Measurements from ENCODE around the gene YES1. TPM values are rescaled to one million over a fixed set of nuclear protein-coding genes. Genes with fewer than 3 reads are reported as not detected.

Gene YES1
- total and polyA plus RNA-seq, 2 of the 8 experiments (the other 6 are each of a cell fraction or from before 2014, with no cell fraction given), result 14.8 to 94.3 TPM

GRCh38 chr18:682833-683232 is 129.2 kb downstream of the YES1 start:
- no peak overlapping the region for H2BK15ac ChIP-seq (ENCODE audit: low read length)
- peaks cover 7 to 19% (median 11%) of the 10 kb centered on the region in 4 experiments for H3K4me1 ChIP-seq (replicated peaks in 1 of 4; ENCODE audit: control insufficient read depth in 3 of 4, insufficient read depth in 4 of 4, low read length in 3 of 4)
- H3K23ac ChIP-seq (ENCODE audit: insufficient read length), result no peak overlapping the region
- CTCF ChIA-PET (ENCODE audit: partially characterized antibody), result interaction anchor here (0.6 to 2.6 kb wide), 7 partner anchors 10 to 424 kb away, joined by 3 to 6 read pairs (median 4); no protein-coding TSS in a partner anchor
- H3K27ac ChIP-seq (ENCODE audit: low read depth, low read length), result no peak overlapping the region
- no peak overlapping the region for H4K8ac ChIP-seq (ENCODE audit: extremely low read depth, insufficient read depth, low read length)
- no peak overlapping the region for H2BK20ac ChIP-seq (ENCODE audit: low read length)
- no peak overlapping the region for H3K14ac ChIP-seq (ENCODE audit: insufficient read length)
- no peaks in the 10 kb centered on the region for H3K79me2 ChIP-seq (ENCODE audit: control insufficient read depth in 1 of 2, insufficient read depth in 2 of 2, low read length in 2 of 2)
- FAIRE-seq (no peak), DNase-seq (ENCODE audit: low read depth in 1 of 2, low spot score in 2 of 2) (no peak)
- no peak overlapping the region for H3K9ac ChIP-seq (replicated peaks in 1 of 4; ENCODE audit: extremely low read depth in 1 of 4, low read depth in 3 of 4, low read length in 3 of 4)
- no peak overlapping the region for H2AFZ ChIP-seq (ENCODE audit: low read length)
- H4K20me1 ChIP-seq (replicated peaks in 1 of 2; ENCODE audit: control insufficient read depth in 1 of 2, insufficient read depth in 2 of 2, low read length in 2 of 2), result peaks cover 6 to 10% of the 10 kb centered on the region in 2 experiments
- no peak overlapping the region for H2BK5ac ChIP-seq (ENCODE audit: low read depth, low read length)
- TF ChIP-seq KDM4A (IDR thresholded peaks at IDR 0.05; ENCODE audit: low read depth, low read length, severe bottlenecking) (no peak), SIX5 (IDR thresholded peaks at IDR 0.05; ENCODE audit: low read depth, low read length) (no peak), ATF3 (IDR thresholded peaks at IDR 0.05; ENCODE audit: insufficient read depth, low read depth, low read length) (no peak)
- POLR2A ChIA-PET (ENCODE audit: partially characterized antibody), result interaction anchor here (0.6 to 1.5 kb wide), 5 partner anchors 9 to 303 kb away, joined by 3 to 6 read pairs (median 4); no protein-coding TSS in a partner anchor
- no peak overlapping the region for H4K5ac ChIP-seq (ENCODE audit: insufficient read length, low read depth, low read length)
- peaks cover 0 to 4% (median 0%) of the 10 kb centered on the region in 4 experiments; a peak in 1 of 7 replicates for H3K27me3 ChIP-seq (replicated peaks in 1 of 4; ENCODE audit: control insufficient read depth in 3 of 4, extremely low read depth in 1 of 4, insufficient read depth in 3 of 4, low read length in 3 of 4)
- no peak overlapping the region for H3K4ac ChIP-seq (replicated peaks; ENCODE audit: insufficient read length, low read depth, low read length)
- peaks cover 6 to 19% (median 14%) of the 10 kb centered on the region in 4 experiments; a peak in 7 of 8 replicates for H3K36me3 ChIP-seq (ENCODE audit: control insufficient read depth in 2 of 4, insufficient read depth in 4 of 4, low read length in 3 of 4)
- H4K91ac ChIP-seq (replicated peaks; ENCODE audit: insufficient read length, low read length), result no peak overlapping the region
- no peak overlapping the region for H3K4me3 ChIP-seq (ENCODE audit: extremely low read depth in 1 of 4, insufficient read depth in 2 of 4, low read depth in 3 of 4, low read length in 4 of 4)
- no peak overlapping the region for H2AK5ac ChIP-seq (ENCODE audit: low read depth, low read length)
- H2BK120ac ChIP-seq (replicated peaks; ENCODE audit: low read depth, low read length), result no peak overlapping the region
- peaks cover 2% of the 10 kb centered on the region; the same call in 1 of the 2 replicates for H3K23me2 ChIP-seq (ENCODE audit: low read depth, low read length)
- no peak overlapping the region for H2BK12ac ChIP-seq (ENCODE audit: low read depth, low read length)
- no peaks in the 10 kb centered on the region for H3K9me3 ChIP-seq (ENCODE audit: insufficient read depth in 2 of 2, low read depth in 1 of 2, low read length in 1 of 2)
- H3K4me2 ChIP-seq (ENCODE audit: insufficient read depth in 1 of 2, low read depth in 2 of 2, low read length in 2 of 2), result no peak overlapping the region
- no peak overlapping the region for H3K56ac ChIP-seq (replicated peaks; ENCODE audit: insufficient read length, low read depth, low read length)
- no peak overlapping the region for H3K18ac ChIP-seq (ENCODE audit: extremely low read depth, low read length)
- no peaks in the 10 kb centered on the region for H3K79me1 ChIP-seq (ENCODE audit: low read depth, low read length)
